GM12865 (cell line): ENCODE results near the gene RNF225.

ENCODE experiments used
- DNase-seq: peaks from one replicate; pipeline ENCODE4 v3.0.0; 2010; ENCODE audit warnings: low read depth
- H3K4me3 ChIP-seq: 2 replicates; pipeline ENCODE4 v1.5.1; 2011; ENCODE audit warnings: mild to moderate bottlenecking, low read depth, low read length, control low read depth
- TF ChIP-seq, protein P1 (sequence below): IDR thresholded peaks from 2 replicates; pipeline ENCODE4 v1.5.1; 2011; ENCODE audit warnings: low read length, control low read depth, low read depth, inconsistent platforms; ENCODE audit not compliant: insufficient read depth; ENCODE audit errors: missing control alignments

Gene RNF225

DNA sequence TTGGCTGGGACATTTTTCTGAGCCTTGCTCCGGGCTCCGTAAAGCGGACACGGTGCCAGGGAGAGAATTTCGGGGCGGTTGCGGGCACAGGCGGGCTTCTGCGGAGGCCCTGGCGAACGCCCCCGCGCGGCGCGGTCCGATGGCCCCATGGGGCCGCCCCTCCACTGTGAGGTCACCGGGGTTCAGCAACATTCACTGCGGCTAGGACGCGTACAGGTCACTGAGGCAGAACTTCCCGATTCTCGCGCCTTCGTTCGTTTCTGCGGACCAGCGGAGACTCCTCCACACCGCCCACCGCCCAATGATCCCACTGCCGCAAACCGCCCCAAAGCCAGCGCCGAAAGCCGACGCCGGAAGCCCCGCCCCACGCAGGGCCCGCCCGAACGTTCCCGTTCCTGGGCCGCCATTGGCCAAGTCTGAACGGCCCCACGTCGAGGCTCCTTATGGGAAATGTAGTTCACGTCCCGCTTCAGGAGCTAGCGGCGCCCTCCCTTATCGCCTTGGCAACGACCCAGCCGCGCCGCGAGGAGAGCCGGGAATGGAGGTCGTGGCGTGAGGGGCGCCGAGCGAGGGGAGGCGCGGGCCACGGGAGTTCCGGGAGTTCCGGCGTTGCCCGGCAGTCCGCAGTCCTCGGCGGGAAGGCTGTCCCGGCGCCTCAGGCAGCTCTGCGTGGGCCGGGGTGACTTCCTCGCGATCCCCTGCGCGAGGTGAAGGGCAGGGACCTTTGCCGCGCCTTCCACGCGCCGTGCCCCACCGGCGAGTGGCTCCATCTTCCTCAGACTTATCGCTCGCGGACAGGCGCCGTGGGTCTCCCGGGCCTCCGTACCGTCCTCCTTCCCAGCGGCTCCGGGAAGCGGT lies 12.9 kb downstream of the RNF225 start, which contains the start of gene ZNF584:
Gene ZNF584, plus strand, starts transcription at position 498 of the 858 bp plus-strand sequence. CDS start 499 bp downstream, outside the sequence.
- peak; percentile 96 for DNase-seq
- H3K4me3 ChIP-seq, result peak within 1 kb of the TSS; percentile 86
- TF ChIP-seq, protein P1, sequence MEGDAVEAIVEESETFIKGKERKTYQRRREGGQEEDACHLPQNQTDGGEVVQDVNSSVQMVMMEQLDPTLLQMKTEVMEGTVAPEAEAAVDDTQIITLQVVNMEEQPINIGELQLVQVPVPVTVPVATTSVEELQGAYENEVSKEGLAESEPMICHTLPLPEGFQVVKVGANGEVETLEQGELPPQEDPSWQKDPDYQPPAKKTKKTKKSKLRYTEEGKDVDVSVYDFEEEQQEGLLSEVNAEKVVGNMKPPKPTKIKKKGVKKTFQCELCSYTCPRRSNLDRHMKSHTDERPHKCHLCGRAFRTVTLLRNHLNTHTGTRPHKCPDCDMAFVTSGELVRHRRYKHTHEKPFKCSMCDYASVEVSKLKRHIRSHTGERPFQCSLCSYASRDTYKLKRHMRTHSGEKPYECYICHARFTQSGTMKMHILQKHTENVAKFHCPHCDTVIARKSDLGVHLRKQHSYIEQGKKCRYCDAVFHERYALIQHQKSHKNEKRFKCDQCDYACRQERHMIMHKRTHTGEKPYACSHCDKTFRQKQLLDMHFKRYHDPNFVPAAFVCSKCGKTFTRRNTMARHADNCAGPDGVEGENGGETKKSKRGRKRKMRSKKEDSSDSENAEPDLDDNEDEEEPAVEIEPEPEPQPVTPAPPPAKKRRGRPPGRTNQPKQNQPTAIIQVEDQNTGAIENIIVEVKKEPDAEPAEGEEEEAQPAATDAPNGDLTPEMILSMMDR, result no peak

DNA sequence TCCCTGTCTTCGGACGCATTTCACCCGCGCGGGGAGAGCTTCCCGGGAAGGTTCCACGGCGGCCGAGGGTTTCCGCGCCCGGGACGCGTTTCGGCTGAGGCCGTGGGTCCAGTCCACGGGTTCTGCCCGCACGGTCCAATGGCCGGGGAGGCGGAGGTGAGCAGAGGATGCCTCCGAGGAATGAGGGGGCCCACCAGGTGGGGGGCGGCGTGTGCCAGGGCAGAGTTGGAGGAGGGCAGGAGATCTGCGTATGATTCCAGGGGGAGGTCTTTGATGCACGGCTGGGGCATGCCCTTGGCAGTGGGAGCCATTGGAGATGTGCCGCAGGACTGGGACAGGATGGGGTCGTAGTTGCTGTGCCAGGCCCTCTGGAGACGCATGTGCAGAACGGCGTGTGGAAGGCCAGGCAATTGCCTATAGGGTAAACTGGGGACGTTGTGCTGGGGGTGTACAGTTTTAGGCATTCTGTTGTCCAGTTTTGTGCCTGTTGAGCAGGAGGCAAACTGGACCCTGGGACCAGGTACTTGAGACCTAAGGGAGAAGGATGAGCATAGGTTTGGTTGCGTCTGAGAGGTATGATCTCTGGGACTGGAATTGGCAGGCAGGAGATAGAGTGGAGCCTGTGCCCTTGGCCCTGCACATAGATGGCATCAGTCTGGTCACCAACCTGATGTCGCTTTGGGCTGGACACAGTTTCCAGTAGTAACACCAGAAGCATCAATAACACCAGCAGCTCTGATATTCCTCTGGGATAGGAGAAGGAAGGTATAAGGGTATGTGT lies 13.7 kb downstream of the RNF225 start:
- peak; percentile 43 for DNase-seq
- TF ChIP-seq, protein P1, result no peak
- H3K4me3 ChIP-seq, result peak overlapping the region; percentile 86

DNA sequence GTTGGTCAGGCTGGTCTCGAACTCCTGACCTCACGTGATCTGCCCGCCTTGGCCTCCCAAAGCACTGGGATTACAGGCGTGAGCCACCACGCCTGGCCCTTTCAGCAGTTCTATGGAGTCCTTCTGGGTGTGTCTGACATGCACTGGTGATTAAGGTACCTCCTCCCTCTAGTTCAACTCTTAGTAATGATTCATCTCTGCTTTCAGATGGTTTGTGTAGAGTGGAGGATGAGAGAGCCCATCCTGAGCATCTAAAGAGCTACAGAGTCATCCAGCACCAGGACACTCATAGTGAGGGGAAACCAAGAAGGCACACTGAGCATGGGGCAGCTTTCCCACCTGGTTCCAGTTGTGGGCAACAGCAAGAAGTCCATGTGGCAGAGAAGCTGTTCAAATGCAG lies 21.1 kb downstream of the RNF225 start:
- H3K4me3 ChIP-seq, result no peak overlapping the region
- no peak for DNase-seq
- TF ChIP-seq, protein P1, result no peak

DNA sequence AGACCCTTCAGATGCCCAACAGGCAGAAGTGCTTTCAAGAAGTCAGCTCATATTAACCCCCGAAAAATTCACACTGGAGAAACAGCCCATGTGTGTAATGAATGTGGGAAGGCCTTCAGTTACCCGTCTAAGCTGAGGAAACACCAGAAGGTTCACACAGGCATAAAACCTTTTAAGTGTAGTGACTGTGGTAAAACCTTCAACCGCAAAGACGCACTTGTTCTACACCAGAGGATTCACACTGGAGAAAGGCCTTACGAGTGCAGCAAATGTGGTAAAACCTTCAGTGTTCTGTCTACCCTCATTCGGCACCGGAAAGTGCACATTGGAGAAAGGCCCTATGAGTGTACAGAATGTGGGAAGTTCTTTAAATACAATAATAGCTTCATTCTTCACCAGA lies 21.6 kb downstream of the RNF225 start:
- no peak for DNase-seq
- no peak overlapping the region for H3K4me3 ChIP-seq
- TF ChIP-seq, protein P1, result no peak

DNA sequence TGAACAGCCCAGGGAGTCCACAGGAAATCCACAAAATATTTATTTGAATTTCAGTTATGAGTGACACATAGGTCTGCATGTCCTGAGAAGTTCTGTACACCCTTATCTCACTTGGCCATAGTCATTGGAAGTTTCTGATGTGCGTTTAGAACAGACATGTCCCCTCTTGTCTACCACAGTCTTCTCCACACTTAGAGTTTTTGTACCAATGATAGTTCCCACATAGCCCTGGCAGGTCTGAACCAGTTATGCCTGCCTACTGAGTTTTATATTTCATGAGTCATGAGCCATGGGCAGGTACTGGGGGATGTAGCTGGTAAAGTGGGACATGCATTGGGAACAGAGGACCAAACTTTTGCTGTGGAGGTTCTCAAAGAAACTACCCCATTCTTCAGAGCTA lies 33.2 kb downstream of the RNF225 start:
- H3K4me3 ChIP-seq, result no peak overlapping the region
- TF ChIP-seq, protein P1, result no peak
- no peak for DNase-seq

DNA sequence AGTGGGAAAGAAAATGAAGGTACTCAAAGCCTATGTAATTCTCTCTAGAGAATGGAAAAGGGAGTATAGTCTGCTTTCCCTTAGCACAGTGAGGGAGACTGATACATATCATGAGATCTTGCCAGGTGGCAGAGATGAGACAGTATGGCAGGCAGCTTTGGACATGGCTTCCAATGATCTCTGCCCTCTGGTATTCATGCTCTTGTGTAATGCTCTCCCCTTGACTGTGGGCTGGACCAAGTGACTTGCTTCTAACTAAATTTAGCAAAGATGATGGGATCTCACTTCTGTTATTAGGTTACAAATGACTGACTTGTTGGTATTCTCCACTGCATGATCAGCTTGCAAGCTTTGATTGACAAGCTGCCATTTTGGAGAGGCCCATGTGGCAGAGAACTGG lies 34.3 kb downstream of the RNF225 start:
- H3K4me3 ChIP-seq, result no peak overlapping the region
- TF ChIP-seq, protein P1, result no peak
- no peak for DNase-seq
